Epidermal melanocyte (primary cell): ENCODE measurements around the gene TPM1.

Experiments
- DNase-seq: peaks from one replicate; pipeline ENCODE4 v3.0.0; 2011; ENCODE audit warnings: low spot score; ENCODE audit not compliant: insufficient read length

The TPM1 gene

DNA sequence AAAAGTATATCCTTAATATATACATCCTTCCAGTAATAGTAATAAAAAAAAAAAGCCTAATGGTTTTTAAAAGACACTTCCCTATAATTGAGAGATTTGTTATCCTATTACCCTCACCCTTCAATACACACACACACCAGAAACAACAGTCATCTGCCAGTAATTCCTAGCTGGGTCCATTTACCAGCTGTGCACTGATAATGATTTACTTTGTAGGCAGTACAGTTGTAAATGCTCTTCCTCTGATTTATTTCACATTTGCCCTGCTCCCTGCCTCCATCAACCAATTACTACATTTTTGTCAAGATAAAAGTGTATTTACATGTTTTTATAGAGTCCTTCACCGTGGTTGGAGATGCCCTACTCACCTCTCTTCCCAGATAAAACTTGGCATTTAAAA is 12.4 kb downstream of the TPM1 start:
- DNase-seq, result no peak

GRCh38 chr15:63056829-63057228 is 14.3 kb downstream of the TPM1 start:
- DNase-seq, result no peak

GRCh38 chr15:63057468-63058345 is 15.2 kb downstream of the TPM1 start:
- no peak for DNase-seq

GRCh38 chr15:63059075-63059474 is 16.5 kb downstream of the TPM1 start:
- DNase-seq, result no peak

DNA sequence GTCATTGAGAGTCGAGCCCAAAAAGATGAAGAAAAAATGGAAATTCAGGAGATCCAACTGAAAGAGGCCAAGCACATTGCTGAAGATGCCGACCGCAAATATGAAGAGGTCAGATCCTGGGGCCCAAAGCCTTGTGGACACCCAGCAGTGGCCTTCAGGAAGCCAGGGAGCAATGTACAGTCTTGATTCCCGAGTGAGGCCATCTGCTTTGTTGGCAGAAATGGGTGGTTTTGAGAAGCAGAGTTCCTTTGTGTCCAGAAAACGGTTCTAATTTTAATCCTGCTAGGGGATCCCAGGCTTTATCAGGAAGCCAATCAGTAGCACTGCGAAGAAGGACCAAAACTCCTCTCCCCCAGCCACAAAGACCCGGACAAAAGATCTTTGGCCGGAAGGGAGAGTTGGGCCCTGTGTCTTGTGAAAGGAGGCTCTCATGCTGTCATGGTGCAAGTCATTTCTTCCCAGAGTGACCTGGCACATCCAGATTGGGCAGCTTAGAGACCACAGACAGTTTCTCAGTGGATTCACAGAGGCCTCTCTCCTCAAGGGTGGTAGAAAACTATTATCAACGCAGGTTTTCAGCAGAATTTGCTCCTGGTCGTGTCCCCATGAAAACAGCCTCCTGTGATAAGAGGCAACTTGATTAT is 17.1 kb downstream of the TPM1 start:
- no peak for DNase-seq

DNA sequence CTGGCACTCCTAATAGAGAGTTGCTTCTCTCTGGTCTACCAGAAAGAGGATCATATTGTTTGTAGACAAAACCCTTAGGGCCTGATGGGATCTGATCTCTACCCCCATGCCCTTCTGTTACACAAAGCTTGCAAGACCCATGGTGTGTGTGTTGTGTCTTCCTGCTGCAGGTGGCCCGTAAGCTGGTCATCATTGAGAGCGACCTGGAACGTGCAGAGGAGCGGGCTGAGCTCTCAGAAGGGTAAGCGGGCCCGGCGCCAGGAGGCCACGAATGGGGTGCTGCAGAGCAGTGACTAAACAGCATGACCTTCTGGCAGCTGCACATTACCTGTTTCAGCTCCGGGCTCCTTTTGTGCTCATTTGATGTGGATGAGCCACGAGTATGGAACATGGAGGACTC is 18.2 kb downstream of the TPM1 start:
- DNase-seq, result no peak

GRCh38 chr15:63061975-63062374 is 19.4 kb downstream of the TPM1 start:
- no peak for DNase-seq

DNA sequence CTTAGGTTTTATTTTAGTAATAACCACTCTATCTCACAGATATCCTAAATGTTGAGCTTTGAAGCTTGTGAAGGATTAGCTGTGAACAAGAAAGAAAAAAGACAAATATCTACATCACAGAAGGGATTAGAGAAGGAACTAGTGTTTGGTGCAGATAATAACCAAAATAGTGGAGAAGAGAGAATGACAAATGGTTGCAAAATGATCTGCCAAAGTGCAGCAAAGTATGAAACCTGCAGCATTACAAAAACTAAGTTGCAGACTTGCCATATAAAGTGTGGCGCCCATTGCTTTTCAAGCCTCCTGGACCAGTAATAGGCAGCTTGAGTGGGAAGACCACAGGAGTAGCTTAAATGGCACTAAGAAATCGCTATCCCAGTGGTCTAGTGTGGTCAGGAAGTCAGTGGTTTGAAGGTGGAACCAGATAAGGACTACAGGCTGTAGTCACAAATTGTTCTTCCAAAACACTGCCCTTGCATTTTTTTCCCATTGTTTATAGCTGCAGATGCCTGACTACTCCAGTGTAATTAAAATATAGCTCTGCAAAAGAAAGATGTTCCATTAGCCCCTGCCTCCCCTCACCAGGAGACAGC is 20.7 kb downstream of the TPM1 start:
- no peak for DNase-seq

- DNase-seq, result no peak
These were observed 21.4 kb downstream of the TPM1 start for GRCh38 chr15:63063877-63064409.

DNA sequence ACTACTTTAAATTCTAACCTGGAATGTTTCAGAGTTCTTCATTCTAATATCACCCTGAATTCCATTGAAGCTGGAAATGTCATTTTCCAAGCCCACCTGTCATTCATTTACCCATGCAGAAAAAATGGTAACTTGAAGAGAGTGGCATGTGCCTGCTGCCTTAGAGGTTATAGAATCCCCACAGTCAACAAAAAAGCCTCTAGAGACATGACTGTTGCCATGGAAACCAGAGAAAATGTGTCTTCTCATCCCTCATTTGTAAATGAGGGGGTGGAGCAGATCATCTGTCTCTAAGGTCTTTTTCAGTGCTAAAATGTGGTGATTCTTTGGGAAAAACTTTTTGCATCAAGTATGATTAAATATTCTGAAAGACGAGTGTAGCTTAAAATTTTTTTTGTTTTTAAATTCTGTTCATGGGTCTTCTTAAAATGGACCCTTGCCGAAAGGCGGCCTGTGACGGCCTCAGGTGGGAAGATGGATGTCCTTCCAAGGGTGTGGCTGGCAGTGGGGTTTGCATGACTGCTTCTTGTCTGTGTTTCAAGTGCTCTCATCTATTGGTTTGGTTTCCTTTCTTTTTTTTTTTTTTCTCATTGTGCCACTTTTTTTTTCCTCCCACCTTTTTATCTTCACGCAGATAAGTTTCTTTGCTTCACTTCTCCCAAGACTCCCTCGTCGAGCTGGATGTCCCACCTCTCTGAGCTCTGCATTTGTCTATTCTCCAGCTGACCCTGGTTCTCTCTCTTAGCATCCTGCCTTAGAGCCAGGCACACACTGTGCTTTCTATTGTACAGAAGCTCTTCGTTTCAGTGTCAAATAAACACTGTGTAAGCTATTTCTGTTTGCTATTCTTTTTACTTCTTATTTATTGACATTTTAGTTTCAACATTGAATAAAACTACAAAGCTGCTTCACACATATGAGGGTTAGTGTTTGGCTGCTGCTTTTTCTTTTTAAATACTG is 23.0 kb downstream of the TPM1 start:
- no peak for DNase-seq

DNA sequence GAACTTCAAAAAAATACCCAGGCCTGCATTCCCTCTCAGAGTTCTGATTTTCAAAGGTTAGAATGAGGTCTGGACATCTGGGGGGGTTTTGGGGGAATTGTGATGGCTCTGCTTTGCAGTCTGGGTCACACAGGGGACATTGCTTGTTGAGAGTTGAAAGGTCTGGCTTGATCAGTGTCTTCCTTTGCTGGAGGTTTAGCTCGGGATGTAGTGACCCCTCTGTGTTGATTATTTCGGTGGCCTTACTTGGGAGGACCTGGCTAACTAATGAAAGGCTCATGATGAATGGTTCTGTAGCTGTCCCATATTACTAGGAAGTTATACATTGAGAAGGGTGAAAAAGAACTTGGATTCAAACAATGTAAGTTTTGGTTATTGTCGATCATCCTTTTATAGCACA is 23.7 kb downstream of the TPM1 start:
- DNase-seq, result no peak

DNA sequence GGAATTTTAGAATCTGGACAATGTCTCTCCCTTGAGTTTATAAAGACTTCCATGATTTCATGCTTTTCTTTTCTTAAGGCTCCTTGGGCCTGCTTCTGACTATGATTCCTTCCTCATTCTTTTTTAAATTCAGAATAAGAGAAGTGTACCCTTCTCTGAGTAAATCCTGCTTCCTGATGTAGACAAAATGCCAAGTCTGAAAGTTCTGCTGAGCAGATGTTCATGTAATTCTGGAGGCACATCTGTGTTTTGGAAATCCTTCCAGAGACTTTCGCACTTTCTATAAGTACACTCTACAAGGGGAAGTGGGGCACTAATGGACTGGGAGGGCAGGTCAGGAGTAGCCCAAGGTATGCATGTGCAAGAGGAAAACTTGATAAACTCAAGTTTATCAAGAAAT is 24.8 kb downstream of the TPM1 start:
- DNase-seq, result no peak

GRCh38 chr15:63067976-63068743 is 25.6 kb downstream of the TPM1 start:
- no peak for DNase-seq

DNA sequence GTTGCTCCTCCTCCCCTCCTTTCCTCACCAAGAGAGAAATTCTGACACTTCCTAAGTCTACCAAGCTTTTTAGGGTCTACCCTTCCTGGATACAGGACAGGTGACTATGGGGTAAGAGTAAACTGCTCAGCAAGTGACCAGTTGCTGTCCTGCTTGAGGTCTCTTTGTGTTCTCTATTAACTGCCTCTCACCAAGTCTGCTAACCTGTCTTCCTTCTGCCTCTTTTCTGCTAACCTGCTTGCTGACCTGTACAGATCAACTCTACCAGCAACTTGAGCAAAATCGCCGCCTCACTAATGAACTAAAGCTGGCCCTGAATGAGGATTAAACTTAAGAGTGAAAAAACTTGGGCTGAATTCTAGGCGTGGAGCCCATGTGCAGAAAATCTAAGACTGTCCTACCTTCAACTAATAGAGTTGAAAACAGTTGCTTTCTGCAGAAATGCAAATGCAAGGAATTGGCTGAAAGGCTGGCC is 27.1 kb downstream of the TPM1 start:
- DNase-seq, result no peak

GRCh38 chr15:63070681-63071129 is 28.2 kb downstream of the TPM1 start:
- DNase-seq, result no peak

- DNase-seq, result no peak
These were observed 28.9 kb downstream of the TPM1 start for GRCh38 chr15:63071288-63071909.

- DNase-seq, result no peak
These were observed 29.6 kb downstream of the TPM1 start for GRCh38 chr15:63072023-63072650.

- no peak for DNase-seq
These were observed 30.3 kb downstream of the TPM1 start for GRCh38 chr15:63072809-63073277.
